C4-2B (cell line): ENCODE measurements around the gene RNF112.

Experiments
- ZFX ChIP-seq: fragments of 450-650 bp; IDR thresholded peaks from 2 replicates; pipeline ENCODE4 v1.6.1; 2017
- TF ChIP-seq, protein P1 (sequence below): fragments of 450-650 bp; conservative IDR thresholded peaks from 2 replicates; pipeline ENCODE4 v1.5.1; 2017; ENCODE audit warnings: mild to moderate bottlenecking

DNA sequence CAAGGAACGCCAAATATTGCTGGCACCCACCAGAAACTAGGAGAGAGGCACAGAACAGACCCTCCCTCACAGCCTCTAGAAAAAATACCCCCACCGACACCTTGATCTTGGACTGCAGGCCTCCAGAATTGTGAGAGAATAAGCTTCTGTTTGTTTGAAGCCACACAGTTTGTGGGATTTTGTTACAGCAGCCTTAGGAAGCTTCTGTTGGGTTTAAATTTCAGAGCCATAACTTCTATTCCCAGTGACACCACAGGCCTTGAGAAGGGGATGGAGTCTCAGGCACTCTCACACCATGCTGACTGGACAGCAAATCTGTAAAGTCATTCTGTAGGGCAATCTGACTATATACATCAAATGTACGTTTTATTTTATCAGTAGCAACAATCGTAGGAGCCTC is 38.6 kb downstream of the RNF112 start:
- TF ChIP-seq, protein P1, sequence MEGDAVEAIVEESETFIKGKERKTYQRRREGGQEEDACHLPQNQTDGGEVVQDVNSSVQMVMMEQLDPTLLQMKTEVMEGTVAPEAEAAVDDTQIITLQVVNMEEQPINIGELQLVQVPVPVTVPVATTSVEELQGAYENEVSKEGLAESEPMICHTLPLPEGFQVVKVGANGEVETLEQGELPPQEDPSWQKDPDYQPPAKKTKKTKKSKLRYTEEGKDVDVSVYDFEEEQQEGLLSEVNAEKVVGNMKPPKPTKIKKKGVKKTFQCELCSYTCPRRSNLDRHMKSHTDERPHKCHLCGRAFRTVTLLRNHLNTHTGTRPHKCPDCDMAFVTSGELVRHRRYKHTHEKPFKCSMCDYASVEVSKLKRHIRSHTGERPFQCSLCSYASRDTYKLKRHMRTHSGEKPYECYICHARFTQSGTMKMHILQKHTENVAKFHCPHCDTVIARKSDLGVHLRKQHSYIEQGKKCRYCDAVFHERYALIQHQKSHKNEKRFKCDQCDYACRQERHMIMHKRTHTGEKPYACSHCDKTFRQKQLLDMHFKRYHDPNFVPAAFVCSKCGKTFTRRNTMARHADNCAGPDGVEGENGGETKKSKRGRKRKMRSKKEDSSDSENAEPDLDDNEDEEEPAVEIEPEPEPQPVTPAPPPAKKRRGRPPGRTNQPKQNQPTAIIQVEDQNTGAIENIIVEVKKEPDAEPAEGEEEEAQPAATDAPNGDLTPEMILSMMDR = no peak
- TF ChIP-seq ZFX = no peak
